Ishikawa (cell line): ENCODE measurements around the gene TFF3.

Experiments used
- CEBPB ChIP-seq: IDR thresholded peaks from 2 replicates; pipeline ENCODE4 v1.6.1; 2012
- CREB1 ChIP-seq: IDR thresholded peaks from 2 replicates; pipeline ENCODE4 v1.6.1; 2012; ENCODE audit warnings: low read depth
- EGR1 ChIP-seq: IDR thresholded peaks from 2 replicates; pipeline ENCODE4 v1.6.1; 2012
- EP300 ChIP-seq: IDR thresholded peaks from 2 replicates; pipeline ENCODE4 v1.6.1; 2012; ENCODE audit warnings: borderline replicate concordance
- FOXM1 ChIP-seq: IDR thresholded peaks from 2 replicates; pipeline ENCODE4 v1.6.1; 2012; ENCODE audit warnings: low read depth, borderline replicate concordance
- NFIC ChIP-seq: IDR thresholded peaks from 2 replicates; pipeline ENCODE4 v1.6.1; 2012
- RAD21 ChIP-seq: IDR thresholded peaks from 2 replicates; pipeline ENCODE4 v1.6.1; 2012; ENCODE audit warnings: low read depth
- TAF1 ChIP-seq: IDR thresholded peaks from 2 replicates; pipeline ENCODE4 v1.6.1; 2012; ENCODE audit warnings: low read depth, mild to moderate bottlenecking
- TCF12 ChIP-seq: IDR thresholded peaks from 2 replicates; pipeline ENCODE4 v1.6.1; 2012; ENCODE audit warnings: low read depth
- TEAD4 ChIP-seq: IDR thresholded peaks from 2 replicates; pipeline ENCODE4 v1.6.1; 2012
- YY1 ChIP-seq: IDR thresholded peaks from 2 replicates; pipeline ENCODE4 v1.6.1; 2012; ENCODE audit warnings: low read depth
- ZBTB7A ChIP-seq: IDR thresholded peaks from 2 replicates; pipeline ENCODE4 v1.6.1; 2012; ENCODE audit warnings: low read depth
- TF ChIP-seq, protein P1 (sequence below): IDR thresholded peaks from 2 replicates; pipeline ENCODE4 v1.6.1; 2012
- TF ChIP-seq, protein P2 (sequence below): IDR thresholded peaks from 2 replicates; pipeline ENCODE4 v1.6.1; 2012; ENCODE audit warnings: low read depth, mild to moderate bottlenecking
- TF ChIP-seq, protein P3 (sequence below): IDR thresholded peaks from 2 replicates; pipeline ENCODE4 v1.6.1; 2012

Gene TFF3

DNA sequence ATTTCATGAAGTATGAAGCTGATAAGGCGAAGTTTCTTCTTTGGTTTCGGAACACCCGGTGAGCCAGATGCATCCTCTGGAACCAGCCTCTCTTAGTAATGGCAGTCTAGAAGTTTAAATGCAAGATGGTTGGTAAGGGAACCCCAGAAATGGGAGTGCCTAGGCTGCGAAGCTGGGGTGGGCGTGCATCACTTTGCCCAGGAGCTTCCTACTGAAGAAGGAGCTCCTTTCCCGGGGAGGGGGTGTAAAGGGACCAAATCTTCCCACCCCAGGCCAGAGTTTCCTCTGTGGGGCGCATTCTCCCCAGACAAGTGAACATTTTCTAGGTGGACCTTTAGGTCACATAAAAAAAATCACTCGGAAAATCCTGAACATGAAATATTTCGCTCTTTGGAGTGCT lies 31.2 kb upstream of the TFF3 start:
- TF ChIP-seq CEBPB: no peak
- TF ChIP-seq ZBTB7A: no peak
- TF ChIP-seq CREB1: no peak
- no peak for TF ChIP-seq EP300
- TF ChIP-seq FOXM1: no peak
- TF ChIP-seq, protein P1, sequence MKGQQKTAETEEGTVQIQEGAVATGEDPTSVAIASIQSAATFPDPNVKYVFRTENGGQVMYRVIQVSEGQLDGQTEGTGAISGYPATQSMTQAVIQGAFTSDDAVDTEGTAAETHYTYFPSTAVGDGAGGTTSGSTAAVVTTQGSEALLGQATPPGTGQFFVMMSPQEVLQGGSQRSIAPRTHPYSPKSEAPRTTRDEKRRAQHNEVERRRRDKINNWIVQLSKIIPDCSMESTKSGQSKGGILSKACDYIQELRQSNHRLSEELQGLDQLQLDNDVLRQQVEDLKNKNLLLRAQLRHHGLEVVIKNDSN: no peak
- TF ChIP-seq, protein P2, sequence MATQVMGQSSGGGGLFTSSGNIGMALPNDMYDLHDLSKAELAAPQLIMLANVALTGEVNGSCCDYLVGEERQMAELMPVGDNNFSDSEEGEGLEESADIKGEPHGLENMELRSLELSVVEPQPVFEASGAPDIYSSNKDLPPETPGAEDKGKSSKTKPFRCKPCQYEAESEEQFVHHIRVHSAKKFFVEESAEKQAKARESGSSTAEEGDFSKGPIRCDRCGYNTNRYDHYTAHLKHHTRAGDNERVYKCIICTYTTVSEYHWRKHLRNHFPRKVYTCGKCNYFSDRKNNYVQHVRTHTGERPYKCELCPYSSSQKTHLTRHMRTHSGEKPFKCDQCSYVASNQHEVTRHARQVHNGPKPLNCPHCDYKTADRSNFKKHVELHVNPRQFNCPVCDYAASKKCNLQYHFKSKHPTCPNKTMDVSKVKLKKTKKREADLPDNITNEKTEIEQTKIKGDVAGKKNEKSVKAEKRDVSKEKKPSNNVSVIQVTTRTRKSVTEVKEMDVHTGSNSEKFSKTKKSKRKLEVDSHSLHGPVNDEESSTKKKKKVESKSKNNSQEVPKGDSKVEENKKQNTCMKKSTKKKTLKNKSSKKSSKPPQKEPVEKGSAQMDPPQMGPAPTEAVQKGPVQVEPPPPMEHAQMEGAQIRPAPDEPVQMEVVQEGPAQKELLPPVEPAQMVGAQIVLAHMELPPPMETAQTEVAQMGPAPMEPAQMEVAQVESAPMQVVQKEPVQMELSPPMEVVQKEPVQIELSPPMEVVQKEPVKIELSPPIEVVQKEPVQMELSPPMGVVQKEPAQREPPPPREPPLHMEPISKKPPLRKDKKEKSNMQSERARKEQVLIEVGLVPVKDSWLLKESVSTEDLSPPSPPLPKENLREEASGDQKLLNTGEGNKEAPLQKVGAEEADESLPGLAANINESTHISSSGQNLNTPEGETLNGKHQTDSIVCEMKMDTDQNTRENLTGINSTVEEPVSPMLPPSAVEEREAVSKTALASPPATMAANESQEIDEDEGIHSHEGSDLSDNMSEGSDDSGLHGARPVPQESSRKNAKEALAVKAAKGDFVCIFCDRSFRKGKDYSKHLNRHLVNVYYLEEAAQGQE: no peak
- no peak for TF ChIP-seq YY1
- TF ChIP-seq, protein P3, sequence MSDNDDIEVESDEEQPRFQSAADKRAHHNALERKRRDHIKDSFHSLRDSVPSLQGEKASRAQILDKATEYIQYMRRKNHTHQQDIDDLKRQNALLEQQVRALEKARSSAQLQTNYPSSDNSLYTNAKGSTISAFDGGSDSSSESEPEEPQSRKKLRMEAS: no peak
- TF ChIP-seq EGR1: no peak
- TF ChIP-seq TCF12: no peak
- TF ChIP-seq TEAD4: no peak
- no peak for TF ChIP-seq RAD21
- TF ChIP-seq NFIC: no peak
- no peak for TF ChIP-seq TAF1

DNA sequence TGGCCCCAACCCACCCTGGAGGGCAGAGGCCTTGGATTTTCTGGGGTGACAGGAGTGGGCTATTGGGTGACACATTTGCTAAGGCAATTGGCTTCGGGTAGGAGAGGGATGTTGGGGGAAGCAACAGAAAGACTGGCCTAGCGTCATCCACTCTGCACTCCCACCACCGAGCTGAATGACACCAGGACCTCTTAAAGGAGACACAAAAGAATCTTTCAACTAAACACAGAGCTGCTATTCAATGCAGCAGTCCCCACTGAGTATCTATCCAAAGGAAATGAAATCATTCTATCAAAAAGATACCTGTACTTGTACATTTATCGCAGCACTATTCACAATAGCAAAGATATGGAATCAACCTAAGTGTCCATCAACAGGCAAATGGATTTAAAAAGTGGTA lies 29.4 kb upstream of the TFF3 start:
- TF ChIP-seq, protein P1: no peak
- TF ChIP-seq RAD21 (no peak), EP300 (no peak), CEBPB (no peak), CREB1 (no peak), ZBTB7A (no peak), FOXM1 (no peak), YY1 (no peak), TEAD4 (no peak)

DNA sequence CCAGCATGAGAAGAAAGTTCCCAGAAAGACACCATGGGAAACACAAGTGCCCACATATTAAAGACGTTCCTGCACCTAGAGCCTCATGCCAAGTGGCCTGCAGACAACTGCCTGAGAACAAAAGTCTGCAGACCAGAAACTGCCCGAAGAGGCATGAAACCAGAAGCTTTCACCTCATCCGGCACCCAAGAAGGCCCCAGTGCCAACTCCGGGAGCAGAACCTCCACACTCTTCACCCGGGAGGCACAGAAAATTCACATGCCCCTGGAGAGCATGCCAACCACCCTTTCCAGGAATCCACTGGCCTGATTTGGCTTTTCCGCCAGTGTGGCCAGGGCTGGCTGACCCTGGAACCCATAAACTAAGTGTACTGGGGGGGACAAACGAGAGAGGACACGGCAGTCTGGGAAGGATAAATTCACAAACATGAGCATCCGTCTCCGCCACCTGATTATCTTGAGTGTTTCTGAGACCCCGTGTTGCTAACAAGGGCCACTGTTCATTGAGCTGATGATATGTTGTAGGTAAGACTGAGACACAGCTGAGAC lies 28.8 kb upstream of the TFF3 start:
- TF ChIP-seq YY1: no peak
- TF ChIP-seq RAD21: no peak
- no peak for TF ChIP-seq NFIC

DNA sequence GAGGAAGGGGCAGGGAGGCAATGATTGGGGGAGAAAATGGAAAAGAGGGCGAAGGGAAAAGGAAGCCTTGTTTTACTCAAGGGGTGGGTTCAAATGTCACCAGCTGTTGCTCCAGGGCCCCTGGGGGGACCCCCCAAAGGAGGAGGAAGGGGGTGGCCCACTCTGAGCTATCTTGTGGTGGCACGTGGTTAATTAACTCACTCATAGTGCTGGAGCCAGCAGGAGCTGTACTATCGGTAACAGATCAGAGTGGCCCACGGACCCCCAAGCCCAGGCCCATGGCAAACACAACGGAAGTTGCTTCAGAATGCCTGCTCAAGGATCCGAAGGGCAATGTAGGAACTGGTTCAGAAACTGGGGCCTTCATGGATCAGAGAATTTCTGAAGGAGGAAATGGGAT lies 28.3 kb upstream of the TFF3 start:
- TF ChIP-seq EGR1: no peak
- no peak for TF ChIP-seq YY1
- no peak for TF ChIP-seq EP300
- no peak for TF ChIP-seq RAD21
- TF ChIP-seq NFIC: no peak
- no peak for TF ChIP-seq CEBPB
- no peak for TF ChIP-seq FOXM1
- TF ChIP-seq ZBTB7A: no peak
- TF ChIP-seq, protein P1: no peak
- TF ChIP-seq, protein P2: no peak
- TF ChIP-seq TAF1: no peak
- TF ChIP-seq CREB1: no peak
- no peak for TF ChIP-seq TCF12
- no peak for TF ChIP-seq TEAD4

DNA sequence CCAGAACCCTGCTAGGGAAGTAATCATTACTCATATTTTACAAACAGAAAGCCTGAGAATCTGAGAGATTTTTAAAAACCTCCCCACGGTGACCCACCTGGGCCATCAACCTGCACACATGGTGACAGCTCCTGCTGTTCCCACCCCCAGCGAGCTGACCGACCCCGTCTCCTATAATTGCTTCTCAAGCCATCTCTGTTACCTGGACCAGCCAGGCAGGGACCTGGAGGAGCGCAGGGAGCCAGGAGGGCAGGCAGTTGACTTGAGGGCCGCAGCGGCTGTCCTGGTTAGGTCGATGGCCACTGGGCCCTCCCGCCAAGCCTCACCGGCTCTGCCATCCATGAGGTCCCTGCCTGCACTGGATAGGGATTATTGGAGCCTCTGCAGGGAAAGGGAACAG lies 27.9 kb upstream of the TFF3 start:
- no peak for TF ChIP-seq RAD21

DNA sequence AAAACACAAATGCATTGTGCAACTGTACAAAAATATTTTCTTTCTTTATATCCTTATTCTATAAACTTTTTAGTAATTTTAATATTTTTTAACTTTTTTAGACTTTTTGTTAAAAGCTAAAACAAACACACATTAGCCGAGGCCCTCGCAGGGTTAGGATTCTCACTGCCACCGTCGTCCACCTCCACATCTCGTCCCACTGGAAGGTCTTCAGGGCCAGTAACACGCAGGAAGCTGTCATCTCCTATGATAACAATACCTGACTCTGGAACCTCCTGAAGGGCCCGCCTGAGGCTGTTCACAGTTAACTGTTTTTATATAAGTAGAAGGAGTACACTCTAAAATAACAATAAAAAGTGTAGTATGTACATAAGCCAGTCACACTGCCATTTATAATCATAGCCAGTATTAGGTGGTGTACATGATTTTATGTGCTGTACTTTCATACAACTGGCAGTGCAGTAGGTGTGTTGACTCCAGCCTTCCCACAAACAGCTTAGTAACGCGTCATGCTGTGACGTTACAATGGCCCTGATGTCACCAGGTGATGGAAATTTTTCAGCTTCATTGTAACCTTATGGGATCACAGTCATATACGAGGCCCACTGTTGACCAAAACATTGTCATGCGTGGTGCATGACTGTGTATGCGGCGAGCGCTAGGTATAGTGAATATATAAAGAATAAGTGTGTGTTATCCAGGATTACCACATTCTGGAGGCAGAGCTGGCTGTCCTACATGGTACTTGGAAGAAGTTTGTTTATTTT lies 26.8 kb upstream of the TFF3 start:
- TF ChIP-seq RAD21: no peak
- no peak for TF ChIP-seq TAF1
- TF ChIP-seq TCF12: no peak
- no peak for TF ChIP-seq NFIC
- TF ChIP-seq EP300: no peak
- no peak for TF ChIP-seq FOXM1
- TF ChIP-seq, protein P2: no peak
- no peak for TF ChIP-seq ZBTB7A
- no peak for TF ChIP-seq CREB1
- TF ChIP-seq, protein P1: no peak
- TF ChIP-seq CEBPB: no peak
- TF ChIP-seq, protein P3: no peak
- TF ChIP-seq TEAD4: no peak
- no peak for TF ChIP-seq EGR1
- TF ChIP-seq YY1: no peak
